B cell (primary cell): Measurements from ENCODE around the gene CENPP.
A peak's percentile ranks its signal among the peaks of the same experiment; 100 is the strongest.

ENCODE experiments used
- EZH2 ChIP-seq: IDR thresholded peaks from 2 replicates; pipeline ENCODE4 v1.6.1; 2012; ENCODE audit warnings: borderline replicate concordance, low read depth, mild to moderate bottlenecking, moderate library complexity, low read length; ENCODE audit not compliant: insufficient read depth, poor library complexity, severe bottlenecking
- TF ChIP-seq, protein P1 (sequence below): fragments of 200-600 bp; IDR thresholded peaks from one replicate; pipeline ENCODE4 v1.8.0; 2022; ENCODE audit warnings: antibody characterized with exemption, mild to moderate bottlenecking

DNA sequence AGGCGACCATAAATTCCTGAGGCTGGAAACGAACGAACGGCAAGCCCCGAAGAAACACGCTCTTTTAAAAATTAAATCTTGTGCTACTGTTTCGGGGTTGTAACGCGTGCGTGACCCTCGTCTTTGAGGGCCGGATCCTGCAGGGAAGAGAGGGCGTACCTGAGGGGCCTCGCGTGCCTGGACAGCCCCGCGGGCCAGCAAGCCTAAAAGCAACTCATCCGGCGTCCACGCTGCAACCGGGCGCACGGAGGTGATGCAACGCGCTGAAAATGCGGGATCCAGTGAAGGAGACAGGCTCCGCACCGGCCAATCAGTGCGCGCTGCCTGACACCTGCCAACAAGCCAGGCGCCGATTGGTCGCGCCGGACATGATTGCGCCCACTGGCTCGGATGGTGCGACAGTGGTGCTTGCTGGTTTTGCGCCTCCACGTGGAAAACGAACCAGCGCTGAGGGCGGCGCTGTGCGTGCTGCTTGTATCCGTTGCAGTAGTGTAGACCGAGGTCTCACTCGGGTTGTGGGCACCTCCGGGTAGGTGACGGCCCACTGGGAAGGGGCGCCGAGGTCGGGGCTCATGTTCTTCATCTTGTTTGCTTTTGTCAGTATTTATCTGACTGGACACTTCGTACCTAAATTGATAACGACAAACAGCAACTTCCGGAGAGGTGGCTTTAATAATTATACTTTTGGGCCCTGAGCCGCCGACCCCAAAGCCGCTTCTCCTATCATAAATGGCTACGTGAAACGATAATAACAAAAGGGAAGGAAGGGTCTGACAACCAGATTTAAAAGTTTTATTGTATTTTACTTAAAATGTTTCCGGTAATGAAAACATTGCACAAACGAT is 32.1 kb upstream of the CENPP start, which contains the start of gene IARS1:
- TF ChIP-seq, protein P1, sequence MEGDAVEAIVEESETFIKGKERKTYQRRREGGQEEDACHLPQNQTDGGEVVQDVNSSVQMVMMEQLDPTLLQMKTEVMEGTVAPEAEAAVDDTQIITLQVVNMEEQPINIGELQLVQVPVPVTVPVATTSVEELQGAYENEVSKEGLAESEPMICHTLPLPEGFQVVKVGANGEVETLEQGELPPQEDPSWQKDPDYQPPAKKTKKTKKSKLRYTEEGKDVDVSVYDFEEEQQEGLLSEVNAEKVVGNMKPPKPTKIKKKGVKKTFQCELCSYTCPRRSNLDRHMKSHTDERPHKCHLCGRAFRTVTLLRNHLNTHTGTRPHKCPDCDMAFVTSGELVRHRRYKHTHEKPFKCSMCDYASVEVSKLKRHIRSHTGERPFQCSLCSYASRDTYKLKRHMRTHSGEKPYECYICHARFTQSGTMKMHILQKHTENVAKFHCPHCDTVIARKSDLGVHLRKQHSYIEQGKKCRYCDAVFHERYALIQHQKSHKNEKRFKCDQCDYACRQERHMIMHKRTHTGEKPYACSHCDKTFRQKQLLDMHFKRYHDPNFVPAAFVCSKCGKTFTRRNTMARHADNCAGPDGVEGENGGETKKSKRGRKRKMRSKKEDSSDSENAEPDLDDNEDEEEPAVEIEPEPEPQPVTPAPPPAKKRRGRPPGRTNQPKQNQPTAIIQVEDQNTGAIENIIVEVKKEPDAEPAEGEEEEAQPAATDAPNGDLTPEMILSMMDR = peak; percentile 19
- no peak for TF ChIP-seq EZH2
